Spleen (tissue), 7 donors: ENCODE data around the gene CCDC74A.
"Not testable (repeated sequence)": the region's sequence is repeated elsewhere in the genome, so short reads cannot be mapped to it uniquely, and the experiment has no call there.

Experiments used
- CTCF ChIP-seq, 11 experiments: fragments of 200-600 bp in 7 of 11; fragments of 450-650 bp in 4 of 11; sonication (generic) in 4 of 11; IDR thresholded peaks in 8 of 11; conservative IDR thresholded peaks in 3 of 11; 1 replicate in 7 of 11; 2 replicates in 4 of 11; pipeline versions ENCODE4 v1.4.0 to v1.8.0; 2016 to 2021; ENCODE audit warnings: antibody characterized with exemption in 11 of 11, inconsistent platforms in 4 of 11, mild to moderate bottlenecking in 1 of 11
- POLR2A ChIP-seq, 3 donors: fragments of 450-650 bp; IDR thresholded peaks; one replicate each; pipeline ENCODE4 v1.5.1; 2017; ENCODE audit warnings: antibody characterized with exemption in 3 of 3, mild to moderate bottlenecking in 1 of 3
- donor health status: DM: no; HTN: no; CAD: no; lungs with moderate emphysema.
- donor health status: DM: no; HTN: no; CAD: no.
- donor health status: DM: no; HTN: no; CAD: no.

- TF ChIP-seq CTCF (IDR thresholded peaks at IDR 0.05 in 8 of 11, conservative IDR thresholded peaks at IDR 0.05 in 3 of 11); POLR2A (IDR thresholded peaks at IDR 0.05): not testable (repeated sequence)
These were observed 16.5 kb downstream of the CCDC74A start for GRCh38 chr2:131544006-131544812.
